Measurements from ENCODE around the gene ZBED2.

The ZBED2 gene

GRCh38 chr3:111548756-111549155 lies 46.4 kb downstream of the ZBED2 start:
- Histone ChIP-seq H3K36me3 (peaks cover 0 to 34% (median 13%) of the 10 kb centered on the region in 11 experiments; a peak in 13 of 22 replicates), H3K27me3 (no peaks in the 10 kb centered on the region), H3K9me3 (replicated peaks in 1 of 11) (peaks cover 0 to 22% (median 15%) of the 10 kb centered on the region in 11 experiments; a peak in 16 of 22 replicates), H3K4me2 (peak overlapping the region; percentile 72 to 96 (median 86)), H3K4me3 (peak overlapping the region in 7 of 10 experiments; percentile 22 to 50 (median 41); a peak in 7 of 20 replicates), H3K27ac (peak overlapping the region; percentile 38 to 86 (median 77); a peak in 21 of 22 replicates), H3K9ac (peak overlapping the region; percentile 20 to 75 (median 65); a peak in 18 of 22 replicates), H4K20me1 (no peaks in the 10 kb centered on the region), H3K4me1 (peaks cover 64 to 88% (median 78%) of the 10 kb centered on the region in 10 experiments)
- TF ChIP-seq Cebpa-rat (IDR thresholded peaks at IDR 0.05) = no peak

GRCh38 chr3:111548092-111548491 lies 47.1 kb downstream of the ZBED2 start:
- peaks cover 0 to 29% (median 13%) of the 10 kb centered on the region in 11 experiments; a peak in 13 of 22 replicates for H3K36me3 ChIP-seq
- H3K9ac ChIP-seq = peak overlapping the region; percentile 20 to 75 (median 65); a peak in 21 of 22 replicates
- H3K27me3 ChIP-seq = no peaks in the 10 kb centered on the region
- H4K20me1 ChIP-seq = no peaks in the 10 kb centered on the region
- H3K4me1 ChIP-seq = peaks cover 66 to 95% (median 84%) of the 10 kb centered on the region in 10 experiments
- 0 out of 22 replicates have a peak, but pooled peaks of 1 of the 11 experiments have one; percentile 5 for TF ChIP-seq Cebpa-rat (IDR thresholded peaks at IDR 0.05)
- H3K4me3 ChIP-seq = peak overlapping the region in 8 of 10 experiments; percentile 22 to 50 (median 40); a peak in 12 of 20 replicates
- peak overlapping the region; percentile 72 to 96 (median 86) for H3K4me2 ChIP-seq
- peaks cover 0 to 19% (median 13%) of the 10 kb centered on the region in 11 experiments; a peak in 16 of 22 replicates for H3K9me3 ChIP-seq (replicated peaks in 1 of 11)
- H3K27ac ChIP-seq = peak overlapping the region; percentile 38 to 86 (median 77); a peak in 21 of 22 replicates

GRCh38 chr3:111547631-111548030 lies 47.5 kb downstream of the ZBED2 start:
- Histone ChIP-seq H3K27me3 (no peaks in the 10 kb centered on the region), H4K20me1 (no peaks in the 10 kb centered on the region), H3K4me1 (peaks cover 71 to 96% (median 85%) of the 10 kb centered on the region in 10 experiments), H3K4me2 (peak overlapping the region; percentile 72 to 96 (median 86)), H3K4me3 (peak overlapping the region in 9 of 10 experiments; percentile 23 to 50 (median 40); a peak in 15 of 20 replicates), H3K36me3 (peaks cover 0 to 29% (median 12%) of the 10 kb centered on the region in 11 experiments; a peak in 13 of 22 replicates), H3K9me3 (replicated peaks in 1 of 11) (peaks cover 0 to 16% (median 12%) of the 10 kb centered on the region in 11 experiments; a peak in 16 of 22 replicates), H3K27ac (peak overlapping the region; percentile 38 to 86 (median 77); a peak in 21 of 22 replicates), H3K9ac (peak overlapping the region in 10 of 11 experiments; percentile 31 to 75 (median 65); a peak in 19 of 22 replicates)
- no peak; a peak in 2 of 22 replicates for TF ChIP-seq Cebpa-rat (IDR thresholded peaks at IDR 0.05)

- Histone ChIP-seq H3K4me1 (peaks cover 74 to 100% (median 88%) of the 10 kb centered on the region in 10 experiments), H3K4me2 (peak overlapping the region in 10 of 11 experiments; percentile 4 to 96 (median 86); a peak in 20 of 22 replicates), H4K20me1 (no peaks in the 10 kb centered on the region), H3K27me3 (no peaks in the 10 kb centered on the region), H3K27ac (peak overlapping the region in 5 of 11 experiments; percentile 15 to 83 (median 76); a peak in 7 of 22 replicates), H3K36me3 (peaks cover 0 to 14% (median 4%) of the 10 kb centered on the region in 11 experiments; a peak in 8 of 22 replicates), H3K4me3 (no peak overlapping the region), H3K9ac (no peak overlapping the region), H3K9me3 (replicated peaks in 1 of 11) (no peaks in the 10 kb centered on the region)
- no peak for TF ChIP-seq Cebpa-rat (IDR thresholded peaks at IDR 0.05)
Observed at GRCh38 chr3:111545349-111545748, 49.8 kb downstream of the ZBED2 start.

Data from BLaER1 treated with 17β-estradiol and CSF1 and Interleukin-3, amounts not matched to agents 10 nM and 100 nM (cell line).